ENCODE results near the gene PRPSAP1.

The PRPSAP1 gene

GRCh38 chr17:76353599-76354316 is at the start of gene PRPSAP1:
TSS of gene PRPSAP1 (minus strand) at chr17:76353916. CDS start at chr17:76353703, 213 bp downstream.
- peak; percentile 83 for DNase-seq

GRCh38 chr17:76402711-76403110 is 49.0 kb upstream of the PRPSAP1 start:
- no peak for DNase-seq

GRCh38 chr17:76399175-76400172 is 45.8 kb upstream of the PRPSAP1 start:
- DNase-seq: no peak

GRCh38 chr17:76398523-76399174 is 44.9 kb upstream of the PRPSAP1 start:
- DNase-seq: no peak

- peak; percentile 90 to 92 for DNase-seq
Measured at GRCh38 chr17:76397687-76398522, 44.2 kb upstream of the PRPSAP1 start.

- DNase-seq: no peak
Measured at GRCh38 chr17:76397184-76397583, 43.5 kb upstream of the PRPSAP1 start.

GRCh38 chr17:76395980-76396379 is 42.3 kb upstream of the PRPSAP1 start:
- DNase-seq: no peak

GRCh38 chr17:76394166-76394565 is 40.5 kb upstream of the PRPSAP1 start:
- DNase-seq: no peak

- DNase-seq: no peak
Measured at GRCh38 chr17:76391200-76391715, 37.5 kb upstream of the PRPSAP1 start.

GRCh38 chr17:76390003-76390421 is 36.3 kb upstream of the PRPSAP1 start:
- no peak for DNase-seq

- DNase-seq: no peak
Measured at GRCh38 chr17:76388966-76389888, 35.5 kb upstream of the PRPSAP1 start.

- no peak for DNase-seq
Measured at GRCh38 chr17:76386966-76387765, 33.5 kb upstream of the PRPSAP1 start.

- peak; percentile 89 to 90 for DNase-seq
Measured at GRCh38 chr17:76385892-76386786, 32.4 kb upstream of the PRPSAP1 start.

GRCh38 chr17:76384987-76385891 is 31.5 kb upstream of the PRPSAP1 start:
- DNase-seq: peak; percentile 42 to 56

- peak; percentile 69 to 82 for DNase-seq
Measured at GRCh38 chr17:76384222-76384986, 30.7 kb upstream of the PRPSAP1 start, which contains the start of gene SPHK1. TSS of gene SPHK1 (plus strand) at chr17:76384609. CDS start at chr17:76385645, 1,036 bp downstream.

- peak; percentile 52 to 60 for DNase-seq
Measured at GRCh38 chr17:76383546-76384221, 30.0 kb upstream of the PRPSAP1 start.

All from stimulated activated CD4-positive, alpha-beta T cell treated with anti-CD3 and anti-CD28 coated beads, Interleukin-2, amount 100 ng/mL, for 24 hours (primary cell).